ENCODE measurements around the gene BPIFB6. TPM values are rescaled to one million over a fixed set of nuclear protein-coding genes. Genes with fewer than 3 reads are reported as not detected.

The BPIFB6 gene, protein sequence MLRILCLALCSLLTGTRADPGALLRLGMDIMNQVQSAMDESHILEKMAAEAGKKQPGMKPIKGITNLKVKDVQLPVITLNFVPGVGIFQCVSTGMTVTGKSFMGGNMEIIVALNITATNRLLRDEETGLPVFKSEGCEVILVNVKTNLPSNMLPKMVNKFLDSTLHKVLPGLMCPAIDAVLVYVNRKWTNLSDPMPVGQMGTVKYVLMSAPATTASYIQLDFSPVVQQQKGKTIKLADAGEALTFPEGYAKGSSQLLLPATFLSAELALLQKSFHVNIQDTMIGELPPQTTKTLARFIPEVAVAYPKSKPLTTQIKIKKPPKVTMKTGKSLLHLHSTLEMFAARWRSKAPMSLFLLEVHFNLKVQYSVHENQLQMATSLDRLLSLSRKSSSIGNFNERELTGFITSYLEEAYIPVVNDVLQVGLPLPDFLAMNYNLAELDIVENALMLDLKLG
- not detected in 2 replicates for polyA plus RNA-seq (2011; rRNA removed)
- not detected in 2 replicates for polyA plus RNA-seq (2012; cell fraction: cytosol; rRNA removed)
- not detected in 2 replicates for polyA plus RNA-seq (2012; cell fraction: nucleus; rRNA removed)
- not detected in 3 replicates for polyA plus RNA-seq (2017; fragmentation: RNase III; extraction: RNeasy Plus Mini Kit Qiagen cat#74134 plus additional on column Dnase treatment)
- polyA minus RNA-seq (2011; rRNA and poly(A)+ RNA removed), result not detected in 2 replicates

DNA sequence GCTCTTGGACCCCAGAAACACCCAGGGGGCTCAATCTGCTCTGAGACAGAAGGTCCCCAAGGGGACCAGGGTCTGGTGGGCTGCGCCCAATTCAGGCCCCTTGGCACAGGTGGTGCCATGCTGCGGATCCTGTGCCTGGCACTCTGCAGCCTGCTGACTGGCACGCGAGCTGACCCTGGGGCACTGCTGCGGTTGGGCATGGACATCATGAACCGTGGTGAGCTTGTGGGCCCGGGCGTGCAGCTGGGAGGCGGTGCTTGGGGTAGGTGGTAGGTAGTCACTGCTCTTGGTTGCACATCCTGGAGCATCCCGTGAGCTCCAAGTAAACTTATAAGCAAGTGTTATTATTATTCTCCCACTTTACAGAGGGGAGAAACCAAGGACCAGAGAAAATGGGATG lies at the start of gene BPIFB6:
Gene BPIFB6 (plus strand): TSS at position 118 of the 400 bp plus-strand sequence. CDS start 0 bp downstream, at position 118.
- FAIRE-seq, result no peak
- no peak for TF ChIP-seq RCOR1 (IDR thresholded peaks at IDR 0.05; ENCODE audit: low read depth, low read length)
- TF ChIP-seq, protein P1, sequence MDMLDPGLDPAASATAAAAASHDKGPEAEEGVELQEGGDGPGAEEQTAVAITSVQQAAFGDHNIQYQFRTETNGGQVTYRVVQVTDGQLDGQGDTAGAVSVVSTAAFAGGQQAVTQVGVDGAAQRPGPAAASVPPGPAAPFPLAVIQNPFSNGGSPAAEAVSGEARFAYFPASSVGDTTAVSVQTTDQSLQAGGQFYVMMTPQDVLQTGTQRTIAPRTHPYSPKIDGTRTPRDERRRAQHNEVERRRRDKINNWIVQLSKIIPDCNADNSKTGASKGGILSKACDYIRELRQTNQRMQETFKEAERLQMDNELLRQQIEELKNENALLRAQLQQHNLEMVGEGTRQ (IDR thresholded peaks at IDR 0.05), result no peak
- TF ChIP-seq, protein P2, sequence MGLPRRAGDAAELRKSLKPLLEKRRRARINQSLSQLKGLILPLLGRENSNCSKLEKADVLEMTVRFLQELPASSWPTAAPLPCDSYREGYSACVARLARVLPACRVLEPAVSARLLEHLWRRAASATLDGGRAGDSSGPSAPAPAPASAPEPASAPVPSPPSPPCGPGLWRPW (IDR thresholded peaks at IDR 0.05), result no peak
- no peak for TF ChIP-seq SREBF2 (IDR thresholded peaks at IDR 0.05)
- TF ChIP-seq ZC3H11A (IDR thresholded peaks at IDR 0.05), result no peak
- no peak for TF ChIP-seq KDM1A (IDR thresholded peaks at IDR 0.05; ENCODE audit: low read depth)
- TF ChIP-seq, protein P3, sequence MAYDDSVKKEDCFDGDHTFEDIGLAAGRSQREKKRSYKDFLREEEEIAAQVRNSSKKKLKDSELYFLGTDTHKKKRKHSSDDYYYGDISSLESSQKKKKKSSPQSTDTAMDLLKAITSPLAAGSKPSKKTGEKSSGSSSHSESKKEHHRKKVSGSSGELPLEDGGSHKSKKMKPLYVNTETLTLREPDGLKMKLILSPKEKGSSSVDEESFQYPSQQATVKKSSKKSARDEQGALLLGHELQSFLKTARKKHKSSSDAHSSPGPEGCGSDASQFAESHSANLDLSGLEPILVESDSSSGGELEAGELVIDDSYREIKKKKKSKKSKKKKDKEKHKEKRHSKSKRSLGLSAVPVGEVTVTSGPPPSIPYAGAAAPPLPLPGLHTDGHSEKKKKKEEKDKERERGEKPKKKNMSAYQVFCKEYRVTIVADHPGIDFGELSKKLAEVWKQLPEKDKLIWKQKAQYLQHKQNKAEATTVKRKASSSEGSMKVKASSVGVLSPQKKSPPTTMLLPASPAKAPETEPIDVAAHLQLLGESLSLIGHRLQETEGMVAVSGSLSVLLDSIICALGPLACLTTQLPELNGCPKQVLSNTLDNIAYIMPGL (CRISPR knock-in tag; IDR thresholded peaks at IDR 0.05; ENCODE audit: borderline replicate concordance), result no peak
- no peak for TF ChIP-seq HOXA7 (CRISPR knock-in tag; IDR thresholded peaks at IDR 0.05)
- TF ChIP-seq, protein P4, sequence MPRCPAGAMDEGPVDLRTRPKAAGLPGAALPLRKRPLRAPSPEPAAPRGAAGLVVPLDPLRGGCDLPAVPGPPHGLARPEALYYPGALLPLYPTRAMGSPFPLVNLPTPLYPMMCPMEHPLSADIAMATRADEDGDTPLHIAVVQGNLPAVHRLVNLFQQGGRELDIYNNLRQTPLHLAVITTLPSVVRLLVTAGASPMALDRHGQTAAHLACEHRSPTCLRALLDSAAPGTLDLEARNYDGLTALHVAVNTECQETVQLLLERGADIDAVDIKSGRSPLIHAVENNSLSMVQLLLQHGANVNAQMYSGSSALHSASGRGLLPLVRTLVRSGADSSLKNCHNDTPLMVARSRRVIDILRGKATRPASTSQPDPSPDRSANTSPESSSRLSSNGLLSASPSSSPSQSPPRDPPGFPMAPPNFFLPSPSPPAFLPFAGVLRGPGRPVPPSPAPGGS (IDR thresholded peaks at IDR 0.05), result no peak
- TF ChIP-seq, protein P5, sequence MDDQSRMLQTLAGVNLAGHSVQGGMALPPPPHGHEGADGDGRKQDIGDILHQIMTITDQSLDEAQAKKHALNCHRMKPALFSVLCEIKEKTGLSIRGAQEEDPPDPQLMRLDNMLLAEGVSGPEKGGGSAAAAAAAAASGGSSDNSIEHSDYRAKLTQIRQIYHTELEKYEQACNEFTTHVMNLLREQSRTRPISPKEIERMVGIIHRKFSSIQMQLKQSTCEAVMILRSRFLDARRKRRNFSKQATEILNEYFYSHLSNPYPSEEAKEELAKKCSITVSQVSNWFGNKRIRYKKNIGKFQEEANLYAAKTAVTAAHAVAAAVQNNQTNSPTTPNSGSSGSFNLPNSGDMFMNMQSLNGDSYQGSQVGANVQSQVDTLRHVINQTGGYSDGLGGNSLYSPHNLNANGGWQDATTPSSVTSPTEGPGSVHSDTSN (IDR thresholded peaks at IDR 0.05), result no peak
- no peak for TF ChIP-seq MYC (IDR thresholded peaks at IDR 0.05; ENCODE audit: borderline replicate concordance, low read length)
- TF ChIP-seq ZSCAN20 (CRISPR knock-in tag; IDR thresholded peaks at IDR 0.05), result no peak
- TF ChIP-seq CHD2 (IDR thresholded peaks at IDR 0.05; ENCODE audit: low read length, partially characterized antibody), result no peak
- TF ChIP-seq RAD21 (conservative IDR thresholded peaks at IDR 0.05 in 1 of 2, IDR thresholded peaks at IDR 0.05 in 1 of 2), result no peak
- no peak for TF ChIP-seq KDM5A (IDR thresholded peaks at IDR 0.05)
- TF ChIP-seq, protein P6, sequence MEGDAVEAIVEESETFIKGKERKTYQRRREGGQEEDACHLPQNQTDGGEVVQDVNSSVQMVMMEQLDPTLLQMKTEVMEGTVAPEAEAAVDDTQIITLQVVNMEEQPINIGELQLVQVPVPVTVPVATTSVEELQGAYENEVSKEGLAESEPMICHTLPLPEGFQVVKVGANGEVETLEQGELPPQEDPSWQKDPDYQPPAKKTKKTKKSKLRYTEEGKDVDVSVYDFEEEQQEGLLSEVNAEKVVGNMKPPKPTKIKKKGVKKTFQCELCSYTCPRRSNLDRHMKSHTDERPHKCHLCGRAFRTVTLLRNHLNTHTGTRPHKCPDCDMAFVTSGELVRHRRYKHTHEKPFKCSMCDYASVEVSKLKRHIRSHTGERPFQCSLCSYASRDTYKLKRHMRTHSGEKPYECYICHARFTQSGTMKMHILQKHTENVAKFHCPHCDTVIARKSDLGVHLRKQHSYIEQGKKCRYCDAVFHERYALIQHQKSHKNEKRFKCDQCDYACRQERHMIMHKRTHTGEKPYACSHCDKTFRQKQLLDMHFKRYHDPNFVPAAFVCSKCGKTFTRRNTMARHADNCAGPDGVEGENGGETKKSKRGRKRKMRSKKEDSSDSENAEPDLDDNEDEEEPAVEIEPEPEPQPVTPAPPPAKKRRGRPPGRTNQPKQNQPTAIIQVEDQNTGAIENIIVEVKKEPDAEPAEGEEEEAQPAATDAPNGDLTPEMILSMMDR (IDR thresholded peaks at IDR 0.05), result no peak
- TF ChIP-seq RNF2 (IDR thresholded peaks at IDR 0.05; ENCODE audit: borderline replicate concordance, low read depth), result no peak
- DNase-seq (ENCODE audit: low read depth in 1 of 2, low spot score in 1 of 2), result no peak
- Histone ChIP-seq H3K4me3 (no peak within 1 kb of the TSS), H3K4me2 (no peak within 1 kb of the TSS), H3K9me3 (no peaks in the 10 kb centered on the region), H3K27ac (no peak within 1 kb of the TSS), H3K4me1 (no peaks in the 10 kb centered on the region)
- WGBS (ENCODE audit: missing lambda C conversion rate), result 42% methylated on average over 5 of the region's 10 CpGs
- POLR2A ChIA-PET, result no interaction called here
- ATAC-seq, result no peak
- CTCF ChIA-PET, result no interaction called here

Measured in A549 (cell line).